Coronary artery (tissue), 2 donors: ENCODE data around the gene SNX6.
"Not testable (repeated sequence)": the region's sequence is repeated elsewhere in the genome, so short reads cannot be mapped to it uniquely, and the experiment has no call there.

Experiments
- DNase-seq: peaks from one replicate; pipeline ENCODE4 v3.0.0-alpha.2; 2017; ENCODE audit warnings: low spot score
- H3K27ac ChIP-seq, 2 donors: fragments of 200-600 bp; sonication (generic); one replicate each; pipeline ENCODE4 v1.5.1; 2016 to 2019
- H3K4me3 ChIP-seq: fragments of 200-600 bp; sonication (generic); 2 replicates; pipeline ENCODE4 v1.5.1; 2016; ENCODE audit warnings: mild to moderate bottlenecking, moderate library complexity
- TF ChIP-seq, protein P1 (sequence below): fragments of 200-600 bp; sonication (generic); IDR thresholded peaks from one replicate; pipeline ENCODE4 v1.5.1; 2019; ENCODE audit warnings: antibody characterized with exemption

The SNX6 gene

DNA sequence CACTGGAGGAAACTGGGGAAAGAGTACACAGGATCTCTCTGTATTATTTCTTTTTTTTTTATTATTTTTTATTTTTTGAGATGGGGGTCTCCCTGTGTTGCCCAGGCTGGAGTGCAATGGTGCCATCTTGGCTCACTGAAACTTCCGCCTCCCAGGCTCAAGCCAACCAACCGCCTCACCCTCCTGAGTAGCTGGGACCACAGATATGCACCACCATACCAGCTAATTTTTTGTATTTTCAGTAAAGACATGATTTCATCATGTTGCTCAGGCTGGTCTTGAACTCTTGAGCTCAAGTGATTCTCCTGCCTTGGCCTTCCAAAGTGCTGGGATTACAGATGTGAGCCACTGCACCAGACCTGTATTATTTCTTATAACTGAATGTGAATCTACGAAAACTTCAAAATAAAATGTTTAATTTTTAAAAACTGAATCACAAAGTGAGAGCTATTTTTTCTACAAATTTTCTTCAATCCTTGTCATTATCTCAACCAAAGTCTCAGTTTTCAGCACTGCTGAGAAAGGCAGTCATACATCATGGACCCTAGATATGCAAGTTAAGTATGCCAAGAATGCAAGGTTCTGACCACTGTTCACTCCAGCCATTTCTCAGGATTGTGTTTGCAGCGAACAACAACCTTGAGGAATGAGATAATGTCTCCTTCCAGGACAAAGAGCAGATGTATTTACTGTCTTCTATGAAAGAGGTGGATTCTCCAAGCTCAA is 92.8 kb downstream of the SNX6 start:
- peak overlapping the region; percentile 48 for H3K4me3 ChIP-seq
- peak overlapping the region; percentile 12 to 94 for H3K27ac ChIP-seq
- DNase-seq = no peak
- TF ChIP-seq, protein P1, sequence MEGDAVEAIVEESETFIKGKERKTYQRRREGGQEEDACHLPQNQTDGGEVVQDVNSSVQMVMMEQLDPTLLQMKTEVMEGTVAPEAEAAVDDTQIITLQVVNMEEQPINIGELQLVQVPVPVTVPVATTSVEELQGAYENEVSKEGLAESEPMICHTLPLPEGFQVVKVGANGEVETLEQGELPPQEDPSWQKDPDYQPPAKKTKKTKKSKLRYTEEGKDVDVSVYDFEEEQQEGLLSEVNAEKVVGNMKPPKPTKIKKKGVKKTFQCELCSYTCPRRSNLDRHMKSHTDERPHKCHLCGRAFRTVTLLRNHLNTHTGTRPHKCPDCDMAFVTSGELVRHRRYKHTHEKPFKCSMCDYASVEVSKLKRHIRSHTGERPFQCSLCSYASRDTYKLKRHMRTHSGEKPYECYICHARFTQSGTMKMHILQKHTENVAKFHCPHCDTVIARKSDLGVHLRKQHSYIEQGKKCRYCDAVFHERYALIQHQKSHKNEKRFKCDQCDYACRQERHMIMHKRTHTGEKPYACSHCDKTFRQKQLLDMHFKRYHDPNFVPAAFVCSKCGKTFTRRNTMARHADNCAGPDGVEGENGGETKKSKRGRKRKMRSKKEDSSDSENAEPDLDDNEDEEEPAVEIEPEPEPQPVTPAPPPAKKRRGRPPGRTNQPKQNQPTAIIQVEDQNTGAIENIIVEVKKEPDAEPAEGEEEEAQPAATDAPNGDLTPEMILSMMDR = no peak

DNA sequence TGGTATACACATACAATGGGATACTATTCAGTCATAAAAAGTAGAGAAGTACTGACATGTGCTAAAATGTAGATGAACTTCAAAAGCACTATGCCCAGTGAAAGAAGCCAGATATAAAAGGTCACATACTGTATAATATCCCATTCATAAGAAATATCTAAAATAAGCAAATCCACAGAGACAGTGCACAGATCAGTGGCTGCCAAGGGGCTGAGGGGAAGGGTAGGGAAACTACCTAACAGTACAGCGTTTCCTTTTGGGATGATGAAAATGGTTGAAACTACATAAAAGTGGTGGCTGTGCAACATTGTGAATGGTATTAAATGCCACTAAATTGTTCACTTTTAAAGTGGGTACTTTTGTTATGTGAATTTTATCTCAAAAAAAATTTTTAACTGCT is 102.4 kb downstream of the SNX6 start:
- DNase-seq = no peak
- TF ChIP-seq, protein P1 = no peak
- no peak overlapping the region for H3K4me3 ChIP-seq
- H3K27ac ChIP-seq = no peak overlapping the region

- H3K4me3 ChIP-seq, DNase-seq, H3K27ac ChIP-seq: not testable (repeated sequence)
Measured at GRCh38 chr14:34524216-34524615, 105.7 kb downstream of the SNX6 start.

DNA sequence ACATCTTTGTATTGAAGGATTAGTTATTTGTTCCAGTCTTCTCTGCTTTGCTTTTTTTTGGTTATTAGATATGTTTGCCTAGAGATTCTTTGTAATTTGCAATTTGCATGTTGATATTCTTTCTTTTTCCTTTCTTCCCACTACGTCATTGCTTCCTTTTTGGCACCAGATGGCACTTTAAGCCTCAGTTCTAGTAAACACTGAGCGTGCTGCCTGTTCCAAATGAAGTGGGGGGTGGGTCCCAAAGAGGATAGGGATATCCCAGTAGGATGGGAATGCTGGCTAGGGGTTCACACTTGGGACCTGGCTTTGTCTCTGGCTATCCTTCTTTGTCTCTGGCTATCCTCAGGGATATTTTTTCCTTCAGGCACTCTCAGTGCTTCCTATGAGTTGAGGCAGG is 107.5 kb downstream of the SNX6 start:
- DNase-seq = no peak
- TF ChIP-seq, protein P1 = no peak
- Histone ChIP-seq H3K4me3 (no peak overlapping the region), H3K27ac (no peak overlapping the region)

DNA sequence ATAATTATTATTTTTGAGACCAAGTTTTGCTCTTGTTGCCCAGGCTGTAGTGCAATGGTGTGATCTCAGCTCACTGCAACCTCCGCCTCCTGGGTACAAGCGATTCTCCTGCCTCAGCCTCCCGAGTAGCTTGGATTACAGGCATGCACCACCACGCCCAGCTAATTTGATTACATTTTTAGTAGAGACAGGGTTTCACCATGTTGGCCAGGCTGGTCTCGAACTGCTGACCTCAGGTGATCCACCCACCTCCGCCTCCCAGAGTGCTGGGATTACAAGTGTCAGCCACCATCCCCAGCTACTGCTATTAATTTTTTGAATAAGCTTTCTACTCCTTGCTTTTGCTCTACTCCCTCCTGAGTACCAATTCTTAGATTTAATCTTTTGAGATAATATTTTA is 108.9 kb downstream of the SNX6 start:
- DNase-seq, H3K4me3 ChIP-seq, H3K27ac ChIP-seq: not testable (repeated sequence)

GRCh38 chr14:34520304-34520970 is 109.5 kb downstream of the SNX6 start:
- DNase-seq, H3K4me3 ChIP-seq, H3K27ac ChIP-seq: not testable (repeated sequence)
